HG03280 (cell line): ENCODE data around the gene SHROOM1.
"Not testable (repeated sequence)": the region's sequence is repeated elsewhere in the genome, so short reads cannot be mapped to it uniquely, and the experiment has no call there.

Source experiments
- ATAC-seq: cut with Tn5 transposase; IDR thresholded peaks from one replicate; pipeline ENCODE4 v1.9.1; 2021; ENCODE audit warnings: mild to moderate bottlenecking, moderate library complexity; ENCODE audit not compliant: unreplicated experiment

SHROOM1 gene

DNA sequence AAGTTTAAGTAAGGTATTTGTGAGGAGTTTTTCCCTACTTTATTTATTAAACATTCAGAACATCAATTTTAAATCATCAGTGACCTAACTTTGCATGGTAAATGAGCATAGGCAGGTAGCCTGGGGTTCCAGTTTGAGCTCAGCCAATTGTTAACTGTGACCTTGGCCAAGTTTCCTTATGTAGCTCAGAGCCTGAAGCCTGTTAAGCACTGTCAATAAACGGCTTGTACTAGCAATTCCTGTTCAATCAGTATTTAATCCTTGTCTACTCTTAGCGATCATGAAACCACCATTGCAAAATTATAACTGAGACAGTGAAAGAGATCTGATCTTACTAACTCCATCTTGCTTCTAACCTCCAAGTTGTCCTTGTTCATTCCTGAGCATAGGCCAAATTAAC, 22.0 kb downstream of the SHROOM1 start:
- ATAC-seq, result no peak

DNA sequence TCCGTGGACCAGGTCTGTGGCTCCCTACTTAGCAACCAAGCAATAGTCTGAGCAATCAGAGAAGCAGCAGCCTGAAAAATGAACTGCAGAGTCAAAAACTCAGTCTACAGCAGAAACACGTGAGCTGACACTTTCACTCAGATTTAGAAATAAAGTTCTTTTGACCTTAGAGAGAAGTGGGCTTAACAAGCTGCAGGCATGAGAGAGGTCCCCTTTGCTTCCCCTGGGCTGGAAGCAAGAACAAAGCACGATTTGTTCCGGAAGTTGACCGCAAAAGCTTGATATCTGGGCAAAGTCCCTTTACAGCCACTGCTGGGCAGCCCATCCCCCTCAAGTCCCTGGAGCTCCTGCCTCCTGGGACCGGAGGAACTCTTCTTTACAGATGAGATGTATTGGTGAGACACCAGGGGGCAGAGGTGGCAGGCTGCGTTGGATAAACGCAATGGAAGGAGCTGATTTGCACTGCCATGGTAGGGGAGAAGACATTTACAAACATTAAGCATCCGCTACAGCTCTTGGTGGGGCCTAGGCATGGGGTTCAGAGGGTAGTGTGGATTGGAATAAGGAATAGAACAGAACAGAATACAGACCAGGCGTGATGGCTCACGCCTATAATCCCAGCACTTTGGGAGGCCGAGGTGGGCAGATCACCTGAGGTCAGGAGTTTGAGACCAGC, 23.1 kb downstream of the SHROOM1 start:
- ATAC-seq, result no peak

DNA sequence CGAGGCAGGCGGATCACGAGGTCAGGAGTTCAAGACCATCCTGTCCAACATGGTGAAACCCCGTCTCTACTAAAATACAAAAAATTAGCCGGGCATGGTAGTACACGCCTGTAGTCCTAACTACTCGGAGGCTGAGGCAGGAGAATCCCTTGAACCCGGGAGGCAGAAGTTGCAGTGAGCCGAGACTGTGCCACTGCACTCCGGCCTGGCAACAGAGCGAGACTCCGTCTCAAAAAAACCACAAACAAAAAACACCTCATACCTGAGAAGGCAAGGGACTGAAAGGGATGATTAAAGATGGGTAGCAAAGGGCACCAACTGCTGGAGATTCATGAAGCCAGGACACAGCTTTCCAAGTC, 23.7 kb downstream of the SHROOM1 start:
- ATAC-seq, result not testable (repeated sequence)

DNA sequence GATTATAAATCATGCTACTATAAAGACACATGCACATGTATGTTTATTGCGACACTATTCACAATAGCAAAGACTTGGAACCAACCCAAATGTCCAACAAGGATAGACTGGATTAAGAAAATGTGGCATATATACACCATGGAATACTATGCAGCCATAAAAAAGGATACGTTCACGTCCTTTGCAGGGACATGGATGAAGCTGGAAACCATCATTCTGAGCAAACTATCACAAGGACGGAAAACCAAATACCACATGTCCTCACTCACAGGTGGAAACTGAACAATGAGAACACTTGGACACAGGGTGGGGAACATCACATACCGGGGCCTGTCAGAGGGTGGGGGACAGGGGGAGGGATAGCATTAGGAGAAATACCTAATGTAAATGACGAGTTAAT, 24.6 kb downstream of the SHROOM1 start:
- ATAC-seq, result not testable (repeated sequence)

DNA sequence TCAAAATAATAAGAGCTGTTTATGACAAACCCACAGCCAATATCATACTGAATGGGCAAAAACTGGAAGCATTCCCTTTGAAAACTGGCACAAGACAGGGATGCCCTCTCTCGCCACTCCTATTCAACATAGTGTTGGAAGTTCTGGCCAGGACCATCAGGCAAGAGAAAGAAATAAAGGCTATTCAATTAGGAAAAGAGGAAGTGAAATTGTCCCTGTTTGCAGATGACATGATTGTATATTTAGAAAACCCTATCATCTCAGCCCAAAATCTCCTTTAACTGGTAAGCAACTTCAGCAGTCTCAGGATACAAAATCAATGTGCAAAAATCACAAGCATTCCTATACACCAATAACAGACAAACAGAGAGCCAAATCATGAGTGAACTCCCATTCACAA, 26.2 kb downstream of the SHROOM1 start:
- not testable (repeated sequence) for ATAC-seq

DNA sequence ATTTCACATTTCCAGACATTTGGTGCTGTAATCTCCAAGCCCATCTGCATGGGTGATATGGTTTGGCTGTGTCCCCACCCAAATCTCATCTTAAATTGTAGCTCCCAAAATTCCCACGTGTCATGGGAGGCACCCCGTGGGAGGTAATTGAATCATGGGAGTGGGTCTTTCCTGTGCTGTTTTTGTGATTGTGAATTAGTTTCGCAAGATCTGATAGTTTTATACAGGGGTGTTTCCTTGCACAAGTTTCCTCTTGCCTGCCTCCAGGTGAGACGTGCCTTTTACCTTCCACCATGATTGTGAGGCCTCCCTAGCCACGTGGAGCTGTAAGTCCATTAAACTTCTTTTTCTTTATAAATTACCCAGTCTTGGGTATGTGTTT, 27.8 kb downstream of the SHROOM1 start:
- not testable (repeated sequence) for ATAC-seq

DNA sequence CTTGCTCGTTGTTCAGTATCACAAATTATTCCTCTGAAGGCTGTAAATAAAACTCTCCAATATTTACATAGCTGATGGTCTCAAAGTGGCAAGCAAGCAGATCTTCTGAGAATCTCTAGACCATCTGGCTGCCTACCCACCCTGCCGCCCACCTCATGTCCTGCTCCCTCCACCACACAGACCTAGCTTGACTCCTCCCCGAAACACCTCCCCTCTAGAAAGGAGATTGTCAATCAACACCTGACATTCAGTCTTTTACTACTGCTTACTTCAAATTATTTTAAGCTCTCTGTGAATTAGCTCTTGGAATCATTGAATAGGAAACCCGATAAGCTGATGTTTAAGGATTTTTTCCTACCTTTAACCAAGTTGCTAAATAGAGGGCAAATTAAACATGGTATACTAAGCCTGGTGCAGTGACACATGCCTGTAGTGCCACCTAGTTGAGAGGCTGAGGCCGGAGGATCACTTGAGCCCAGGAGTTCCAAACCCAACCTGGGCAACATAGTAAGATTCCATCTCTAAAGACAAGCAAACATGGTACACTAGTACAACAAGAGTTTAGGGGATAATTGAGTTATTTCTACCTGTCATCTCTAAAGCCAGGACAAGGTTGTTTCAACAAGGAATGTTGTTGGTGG, 28.3 kb downstream of the SHROOM1 start:
- ATAC-seq, result no peak

DNA sequence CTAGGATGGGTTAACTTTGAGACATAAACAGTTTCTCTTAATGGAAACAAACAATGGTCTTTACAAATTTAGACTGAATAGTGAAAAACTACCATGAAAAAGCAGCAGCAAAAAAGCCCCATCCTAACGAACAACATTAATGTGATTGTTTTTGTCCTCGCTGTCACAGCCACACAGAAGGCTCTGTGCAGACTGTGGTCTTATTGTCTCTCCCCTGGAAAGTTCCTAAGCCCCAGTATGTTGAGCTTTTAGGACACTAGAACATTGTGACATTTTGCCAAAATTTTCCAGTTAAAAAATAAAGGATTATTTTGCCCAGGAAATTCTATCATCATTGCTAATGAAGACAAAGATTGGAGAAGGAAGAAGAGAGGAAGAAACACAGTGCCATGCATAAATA, 29.9 kb downstream of the SHROOM1 start:
- ATAC-seq, result no peak

DNA sequence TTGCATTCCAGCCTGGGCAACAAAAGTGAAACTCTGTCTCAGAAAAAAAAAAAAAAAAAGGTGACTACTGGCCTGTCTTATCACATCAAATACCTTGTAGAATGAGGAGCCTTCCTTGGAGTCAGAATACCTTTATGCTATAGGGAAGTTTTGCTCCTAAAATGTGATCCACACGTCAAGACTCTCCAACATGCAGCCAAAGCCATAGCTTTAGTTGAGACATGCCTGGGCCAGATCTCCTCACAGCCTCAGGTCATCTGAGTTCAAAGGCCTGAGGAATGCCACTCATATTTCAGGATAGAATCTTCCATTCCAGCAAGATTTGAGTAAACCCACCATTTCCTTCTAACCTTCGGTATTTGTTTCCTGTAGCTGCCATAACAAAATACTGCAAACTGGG, 31.1 kb downstream of the SHROOM1 start:
- no peak for ATAC-seq

DNA sequence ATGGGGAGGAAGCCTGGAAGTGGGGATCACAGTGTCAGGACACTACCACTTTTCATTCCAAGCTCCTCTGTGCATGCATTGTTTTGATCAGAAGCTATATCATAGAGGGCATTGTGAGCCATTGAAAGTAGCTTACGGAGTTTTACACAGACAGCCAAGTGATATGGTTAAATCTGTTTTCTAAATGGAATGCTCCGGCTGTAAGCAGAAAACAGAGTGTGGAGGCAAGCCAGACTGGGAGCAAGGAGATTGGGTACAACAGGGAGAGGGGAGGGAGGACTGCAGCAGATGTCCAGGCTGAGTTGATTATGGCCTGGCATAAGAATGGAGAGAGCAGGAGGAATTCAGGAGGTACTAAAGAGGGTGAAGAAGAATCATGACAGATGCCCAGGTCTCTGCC, 32.8 kb downstream of the SHROOM1 start:
- ATAC-seq, result no peak

DNA sequence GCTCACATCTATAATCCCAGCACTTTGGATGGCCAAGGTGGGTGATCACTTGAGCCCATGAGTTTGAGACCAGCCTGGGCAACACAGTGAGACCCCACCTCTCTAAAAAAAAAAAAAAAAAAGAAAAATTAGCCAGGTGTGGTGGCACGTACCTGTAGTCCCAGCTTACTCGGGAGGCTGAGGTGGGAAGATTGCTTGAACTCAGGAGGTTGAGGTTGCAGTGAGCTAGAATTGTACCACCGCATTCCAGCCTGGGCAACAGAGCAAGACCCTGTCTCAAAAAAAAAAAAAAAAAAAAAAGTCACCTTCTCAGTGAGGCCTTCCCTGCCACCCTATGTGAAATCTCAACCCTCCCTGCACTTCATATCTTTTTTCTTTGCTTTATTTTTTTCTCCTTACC, 39.4 kb downstream of the SHROOM1 start:
- ATAC-seq, result no peak

DNA sequence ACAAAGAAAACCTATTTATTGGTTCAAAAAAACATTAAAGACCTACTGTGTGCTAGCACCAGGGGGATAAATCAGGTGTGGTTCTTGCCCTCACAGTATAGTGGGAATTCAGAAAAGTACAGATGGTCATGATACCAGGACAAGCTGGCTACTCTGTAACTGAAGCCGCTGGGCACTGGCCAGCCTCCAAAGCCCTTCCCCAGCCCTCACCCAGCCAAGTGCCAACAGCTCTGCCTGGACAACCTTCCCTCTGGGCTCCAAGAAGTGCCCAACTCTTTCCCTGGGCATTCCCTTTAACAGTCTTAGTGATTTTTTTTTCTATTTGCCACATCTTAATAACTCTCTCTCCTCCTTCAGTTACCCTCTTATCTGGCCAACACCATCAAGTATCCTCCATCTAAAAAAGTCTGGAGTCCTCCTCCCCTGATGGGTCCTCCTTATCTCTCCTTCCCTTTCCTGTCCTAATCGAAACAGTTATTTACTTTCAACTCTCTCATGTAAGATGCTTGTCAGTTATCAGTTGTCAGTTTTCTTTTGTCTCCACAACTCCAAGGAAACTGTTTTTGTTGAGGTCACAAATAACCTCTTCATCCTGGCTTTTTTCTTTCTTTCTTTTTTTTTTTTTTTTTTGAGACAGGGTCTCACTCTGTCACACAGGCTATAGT, 40.1 kb downstream of the SHROOM1 start:
- ATAC-seq, result no peak

DNA sequence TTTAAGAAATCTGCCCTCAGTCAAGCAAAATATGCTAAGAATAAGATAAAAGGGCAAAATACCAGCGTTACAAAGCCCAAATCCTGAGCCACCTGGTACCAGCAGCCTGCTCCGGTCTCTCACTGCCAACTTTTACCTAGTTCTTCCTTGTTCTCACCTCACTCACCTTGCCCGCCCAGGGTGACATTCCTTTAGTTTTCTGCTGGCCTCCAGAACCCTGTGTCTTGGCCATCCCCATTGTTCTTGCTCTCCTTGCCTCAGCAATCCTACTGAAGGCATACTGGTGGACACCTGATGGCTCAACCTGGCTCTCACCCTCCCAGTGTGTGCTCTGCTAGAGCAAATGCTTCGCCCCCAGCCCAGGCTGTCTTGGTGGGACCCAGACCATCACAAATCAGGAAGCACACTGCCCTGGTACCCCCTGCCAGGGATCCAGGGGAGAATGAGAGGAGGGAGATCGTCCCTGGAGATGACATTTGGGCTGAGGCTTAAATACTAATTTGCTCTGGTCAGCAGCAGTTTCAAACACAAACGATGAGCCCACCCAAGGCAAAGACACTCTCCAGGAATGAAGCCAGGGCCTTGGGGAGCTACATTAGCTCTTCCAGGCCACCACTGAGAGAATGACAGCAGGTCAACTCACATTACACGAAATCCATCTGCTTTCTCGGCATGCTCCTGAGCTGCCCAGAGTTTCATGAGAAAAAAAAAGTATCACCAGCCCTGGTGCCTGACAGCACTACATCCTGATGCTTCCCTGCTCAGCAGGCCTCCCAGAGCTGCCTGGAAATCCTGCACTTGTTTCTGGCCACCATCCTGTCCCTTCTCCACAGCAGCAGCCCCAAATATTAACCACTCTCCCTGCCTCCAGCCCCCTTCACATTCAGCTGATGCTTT, 41.2 kb downstream of the SHROOM1 start:
- ATAC-seq, result no peak

DNA sequence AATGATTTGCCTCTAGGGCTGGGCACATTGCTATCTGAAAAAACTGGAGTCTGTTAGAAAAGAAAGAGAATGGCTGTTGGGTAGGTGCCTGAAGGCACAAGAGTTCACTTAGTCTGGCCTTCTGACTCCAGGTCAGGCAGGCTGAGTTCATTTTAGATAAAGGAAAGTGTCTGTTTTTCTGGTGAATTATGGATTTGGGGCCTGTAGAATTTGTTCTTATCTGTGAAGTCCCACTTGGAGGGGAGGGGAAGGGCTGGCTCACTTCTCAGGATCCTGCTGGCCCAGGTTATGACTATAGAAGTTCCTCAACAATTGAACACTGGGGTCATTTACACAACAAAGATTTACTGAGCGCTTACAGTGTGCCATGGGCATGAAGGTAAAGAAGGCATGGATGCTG, 41.9 kb downstream of the SHROOM1 start:
- no peak for ATAC-seq

DNA sequence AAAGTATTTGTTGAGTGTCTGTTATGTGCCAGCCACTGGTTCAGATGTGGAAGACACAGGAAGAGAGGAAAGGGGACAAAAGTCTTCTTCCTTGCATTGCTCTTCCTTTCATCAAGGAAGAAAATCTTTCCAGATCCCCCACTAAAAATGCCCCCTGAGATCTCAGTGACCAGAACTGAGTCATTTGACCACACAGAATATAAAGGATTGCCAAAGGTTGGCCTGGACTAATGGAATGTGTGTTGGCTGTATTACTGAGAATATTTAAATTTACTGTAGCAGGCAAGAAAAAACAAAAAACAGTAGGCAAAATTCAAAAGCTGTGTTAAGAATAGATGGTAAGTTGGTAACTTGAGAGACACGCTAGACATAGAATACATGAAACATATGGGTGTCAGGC, 43.4 kb downstream of the SHROOM1 start:
- ATAC-seq, result no peak

DNA sequence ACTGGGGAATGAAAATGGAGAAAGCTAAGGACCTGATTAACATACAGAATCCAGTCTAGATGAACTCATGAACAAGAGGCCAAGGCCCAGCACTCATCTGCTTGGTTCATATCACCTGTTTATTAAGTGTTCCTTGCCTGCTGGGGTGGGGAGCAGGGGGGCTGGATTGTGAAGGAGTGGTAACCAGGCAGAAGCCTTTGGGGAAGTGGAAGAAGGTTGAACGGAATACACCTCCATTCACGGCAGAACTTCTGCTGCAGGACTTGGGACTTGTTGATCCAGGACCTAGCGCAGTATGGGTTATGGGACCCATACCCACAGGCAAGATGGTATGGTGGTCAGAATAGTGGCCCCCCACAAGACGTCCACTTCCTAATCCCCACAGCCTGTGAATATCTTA, 44.6 kb downstream of the SHROOM1 start:
- no peak for ATAC-seq

DNA sequence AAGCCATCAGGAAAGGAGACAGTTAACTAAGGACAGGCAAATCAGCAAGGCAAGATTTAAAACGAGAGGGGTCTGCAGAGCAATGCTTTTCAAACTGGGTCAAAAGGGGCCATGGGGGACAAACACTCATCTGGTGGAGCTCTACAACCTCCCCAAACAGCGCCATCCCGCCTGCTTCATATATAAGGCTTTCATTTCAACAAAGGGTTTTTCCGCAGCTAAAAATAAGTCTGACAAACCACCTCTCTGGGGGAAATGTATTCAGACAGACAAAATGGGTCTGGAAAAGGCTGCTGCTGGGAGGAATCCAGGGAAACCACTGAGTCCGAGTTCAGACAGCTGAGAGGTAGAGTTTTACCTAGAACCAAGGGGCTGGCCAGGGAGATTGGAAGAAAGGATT, 45.1 kb downstream of the SHROOM1 start:
- no peak for ATAC-seq

DNA sequence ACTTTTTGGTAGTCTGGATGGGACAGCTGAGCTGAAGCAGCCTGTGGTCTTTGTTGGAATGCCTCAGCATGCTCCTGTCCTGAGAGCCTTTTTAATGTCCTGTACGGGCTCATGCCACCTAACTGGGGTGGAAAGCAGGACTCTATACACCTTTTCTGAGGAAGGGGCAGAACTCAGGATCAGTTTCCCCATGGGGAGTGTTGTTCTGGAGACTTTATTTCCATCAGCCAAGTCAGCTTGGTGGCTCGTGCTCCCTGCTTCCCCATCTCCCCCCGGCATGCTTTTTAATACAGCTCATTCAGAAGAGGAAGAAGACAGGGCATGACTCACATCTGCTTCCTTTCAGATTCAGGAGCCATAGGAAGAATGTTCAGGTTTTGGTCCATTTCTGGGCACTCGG, 48.3 kb downstream of the SHROOM1 start:
- ATAC-seq, result no peak

DNA sequence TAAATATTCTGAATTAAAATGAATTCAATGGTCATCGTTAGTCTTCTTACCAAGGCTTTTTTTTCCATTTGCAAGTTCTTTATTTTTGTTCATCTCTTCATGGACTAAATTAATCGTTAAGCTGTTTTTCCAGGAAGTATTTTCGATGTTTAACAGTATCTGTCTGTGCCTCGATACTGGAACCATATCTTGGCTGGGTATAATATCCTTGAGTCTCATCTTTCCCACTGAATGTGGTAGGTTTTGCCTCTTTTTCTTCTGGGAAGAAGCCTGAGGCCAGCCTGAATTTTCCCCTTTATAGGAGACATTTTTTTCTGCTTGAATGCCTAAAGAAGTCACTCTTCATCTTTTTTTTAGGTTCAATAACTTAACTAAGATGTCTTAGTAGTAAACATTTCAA, 49.4 kb downstream of the SHROOM1 start:
- ATAC-seq, result no peak

DNA sequence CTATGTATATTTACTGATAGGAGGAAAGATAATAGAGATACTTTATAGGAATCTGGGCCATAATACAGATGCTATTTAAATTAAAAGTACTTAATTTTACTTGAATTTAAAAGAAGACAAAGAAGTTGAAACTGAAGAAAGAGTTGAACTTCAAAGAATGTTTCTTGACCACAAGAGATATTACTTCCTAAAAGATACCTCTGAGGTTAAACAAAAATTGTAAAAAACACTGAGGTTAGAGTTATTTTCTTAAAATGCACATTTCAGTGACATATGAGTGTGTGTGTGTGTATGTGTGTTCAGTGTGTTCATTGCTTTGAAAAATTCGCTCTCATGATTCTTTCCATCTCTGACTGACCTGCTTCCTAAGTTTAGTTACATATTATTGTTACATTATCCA, 49.9 kb downstream of the SHROOM1 start:
- ATAC-seq, result no peak

DNA sequence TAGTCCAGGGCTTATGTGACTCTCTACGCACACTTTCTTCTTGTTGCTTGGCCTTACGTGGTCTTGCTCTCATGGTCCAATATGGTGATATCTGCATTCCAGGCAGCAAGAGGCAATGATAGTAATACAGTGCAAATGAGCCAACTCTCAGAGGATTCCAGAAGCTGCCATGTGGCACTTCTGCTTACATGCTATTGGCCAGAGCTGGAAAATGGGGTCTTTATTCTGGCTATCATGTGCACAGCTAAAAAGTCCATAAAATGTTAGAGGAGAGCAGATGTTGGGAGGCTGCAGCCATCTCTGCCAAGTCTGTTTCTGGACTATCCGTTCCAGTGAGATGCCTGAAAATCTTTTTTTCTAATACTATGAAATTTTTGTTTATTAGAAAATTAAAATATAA, 50.5 kb downstream of the SHROOM1 start:
- ATAC-seq, result no peak

DNA sequence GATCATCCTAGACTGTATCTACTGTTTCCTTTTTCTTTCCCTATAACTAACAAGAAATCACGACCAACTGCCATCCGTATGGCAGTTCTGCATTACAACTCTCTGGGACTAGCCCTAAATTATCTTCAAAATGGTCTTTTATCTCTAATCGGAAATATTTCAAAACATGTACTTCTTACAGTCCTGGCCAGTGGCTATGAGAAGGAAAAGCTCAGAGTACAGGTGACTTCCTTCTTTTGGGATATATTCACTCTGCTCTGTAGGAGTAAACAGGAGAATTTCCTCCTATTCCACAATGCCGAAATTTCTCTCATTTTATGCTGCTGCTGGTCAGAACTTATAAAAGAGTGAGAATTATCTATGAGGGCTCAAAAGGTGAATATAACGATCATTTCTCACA, 51.6 kb downstream of the SHROOM1 start:
- no peak for ATAC-seq
